Peyer's patch (tissue), 4 donors: Measurements from ENCODE around the gene IKZF4.

ENCODE experiments used
- POLR2A ChIP-seq, 2 donors: fragments of 450-650 bp; IDR thresholded peaks; one replicate each; pipeline ENCODE4 v1.5.1; 2017; ENCODE audit warnings: antibody characterized with exemption in 2 of 2, mild to moderate bottlenecking in 2 of 2, moderate library complexity in 2 of 2
- TF ChIP-seq, protein P1 (sequence below), 6 experiments: fragments of 450-650 bp in 4 of 6; fragments of 200-600 bp in 2 of 6; sonication (generic) in 1 of 6; IDR thresholded peaks; one replicate each; pipeline ENCODE4 v1.5.1; 2017 to 2019; ENCODE audit warnings: antibody characterized with exemption in 6 of 6, mild to moderate bottlenecking in 3 of 6, moderate library complexity in 1 of 6

DNA sequence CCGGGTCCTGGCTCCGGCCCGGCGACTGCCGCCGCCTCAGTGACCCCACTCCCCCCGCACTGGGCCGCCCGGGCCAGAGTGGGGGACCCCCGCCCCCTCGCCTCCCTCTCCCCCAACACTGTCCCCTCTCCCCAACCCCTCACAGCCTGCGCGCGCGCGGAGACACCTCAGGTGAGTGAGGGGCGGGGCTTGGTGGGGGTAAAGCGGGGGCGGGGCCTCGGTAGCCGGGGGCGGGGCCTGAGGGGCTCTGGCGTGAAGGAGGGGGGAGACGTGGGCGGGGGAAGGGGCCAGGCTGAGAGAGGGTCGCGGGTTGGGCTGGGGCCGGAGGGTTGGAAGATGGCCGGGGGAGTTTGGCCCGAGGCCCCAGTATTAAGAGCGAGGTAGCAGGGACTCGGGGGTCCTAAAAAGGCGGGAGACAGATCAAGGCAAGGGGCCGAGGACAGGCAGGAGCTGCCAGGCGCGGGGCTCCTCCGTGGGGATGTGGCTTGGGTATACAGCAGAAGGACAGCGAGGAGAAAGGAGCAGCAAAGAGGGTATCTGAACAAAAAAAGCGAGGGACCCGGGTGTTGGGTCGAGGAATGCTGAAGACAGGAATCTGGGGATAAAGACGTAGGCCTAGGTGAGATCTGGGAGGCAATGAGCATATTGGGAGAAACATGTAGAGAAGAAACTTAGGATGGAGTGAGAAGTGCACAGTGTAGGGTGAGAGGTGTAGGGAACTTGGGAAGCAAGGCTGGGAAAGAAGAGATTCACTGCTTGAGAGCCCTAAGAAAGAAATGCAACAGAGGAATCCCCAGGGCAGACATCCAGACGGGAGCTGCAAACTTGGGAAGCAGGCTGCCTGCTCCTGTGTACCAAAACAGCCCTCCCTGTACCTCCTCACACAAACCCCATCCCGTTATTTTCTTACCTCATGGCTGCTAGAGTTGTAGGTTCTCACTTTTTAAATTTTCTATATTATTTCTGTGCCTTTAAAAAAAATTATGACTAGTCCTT lies 13.0 kb upstream of the IKZF4 start:
- TF ChIP-seq, protein P1, sequence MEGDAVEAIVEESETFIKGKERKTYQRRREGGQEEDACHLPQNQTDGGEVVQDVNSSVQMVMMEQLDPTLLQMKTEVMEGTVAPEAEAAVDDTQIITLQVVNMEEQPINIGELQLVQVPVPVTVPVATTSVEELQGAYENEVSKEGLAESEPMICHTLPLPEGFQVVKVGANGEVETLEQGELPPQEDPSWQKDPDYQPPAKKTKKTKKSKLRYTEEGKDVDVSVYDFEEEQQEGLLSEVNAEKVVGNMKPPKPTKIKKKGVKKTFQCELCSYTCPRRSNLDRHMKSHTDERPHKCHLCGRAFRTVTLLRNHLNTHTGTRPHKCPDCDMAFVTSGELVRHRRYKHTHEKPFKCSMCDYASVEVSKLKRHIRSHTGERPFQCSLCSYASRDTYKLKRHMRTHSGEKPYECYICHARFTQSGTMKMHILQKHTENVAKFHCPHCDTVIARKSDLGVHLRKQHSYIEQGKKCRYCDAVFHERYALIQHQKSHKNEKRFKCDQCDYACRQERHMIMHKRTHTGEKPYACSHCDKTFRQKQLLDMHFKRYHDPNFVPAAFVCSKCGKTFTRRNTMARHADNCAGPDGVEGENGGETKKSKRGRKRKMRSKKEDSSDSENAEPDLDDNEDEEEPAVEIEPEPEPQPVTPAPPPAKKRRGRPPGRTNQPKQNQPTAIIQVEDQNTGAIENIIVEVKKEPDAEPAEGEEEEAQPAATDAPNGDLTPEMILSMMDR (IDR thresholded peaks at IDR 0.05): no peak
- TF ChIP-seq POLR2A (IDR thresholded peaks at IDR 0.05): no peak
